Adrenal gland (tissue), 12 donors: Measurements from ENCODE around the gene CHRM1. TPM values are rescaled to one million over a fixed set of nuclear protein-coding genes. Genes with fewer than 3 reads are reported as not detected.
A peak's percentile ranks its signal among the peaks of the same experiment; 100 is the strongest.

Experiments used
- DNase-seq, 7 donors: peaks; one replicate each; pipeline ENCODE4 v3.0.0-alpha.2; 2019 to 2020
- H3K27ac ChIP-seq, 5 donors: fragments of 200-600 bp; sonication (generic) in 4 of 5; 1 replicate in 3 of 5; 2 replicates in 2 of 5; pipeline versions ENCODE4 v1.5.1 to v1.8.0; 2016 to 2020; ENCODE audit warnings: mild to moderate bottlenecking in 1 of 5
- H3K27me3 ChIP-seq: fragments of 200-600 bp; 2 replicates; pipeline ENCODE4 v1.8.0; 2021
- H3K36me3 ChIP-seq, 2 donors: fragments of 200-600 bp; replicated peaks in 1 of 2; 1 replicate in 1 of 2; 2 replicates in 1 of 2; pipeline versions ENCODE4 v1.5.1 to v1.8.0; 2018 to 2022
- H3K4me1 ChIP-seq, 2 donors: fragments of 200-600 bp; replicated peaks in 1 of 2; 1 replicate in 1 of 2; 2 replicates in 1 of 2; pipeline versions ENCODE4 v1.5.1 to v1.8.0; 2018 to 2021
- H3K4me3 ChIP-seq, 4 donors: fragments of 200-600 bp; sonication (generic) in 3 of 4; one replicate each; pipeline ENCODE4 v1.5.1; 2016 to 2018
- H3K9me3 ChIP-seq, 3 donors: fragments of 200-600 bp; sonication (generic) in 1 of 3; replicated peaks in 1 of 3; 1 replicate in 2 of 3; 2 replicates in 1 of 3; pipeline versions ENCODE4 v1.5.1 to v1.8.0; 2016 to 2021
- CTCF ChIP-seq, 6 experiments: fragments of 450-650 bp in 4 of 6; fragments of 200-600 bp in 2 of 6; sonication (generic) in 1 of 6; IDR thresholded peaks; 1 replicate in 5 of 6; 2 replicates in 1 of 6; pipeline versions ENCODE4 v1.5.1 to v1.8.0; 2016 to 2021; ENCODE audit warnings: antibody characterized with exemption in 6 of 6, mild to moderate bottlenecking in 2 of 6, moderate library complexity in 1 of 6
- POLR2A ChIP-seq, 2 donors: fragments of 450-650 bp; IDR thresholded peaks; one replicate each; pipeline ENCODE4 v1.6.1; 2017; ENCODE audit warnings: antibody characterized with exemption in 2 of 2, mild to moderate bottlenecking in 2 of 2, moderate library complexity in 1 of 2
- WGBS, 4 donors: extraction: QIAGEN DNeasy Blood & Tissue Kit in 2 of 4; methylation state at CpG; one replicate each; pipeline versions ENCODE4 v1.1.5 to v1.1.7; 2013 to 2017; 5-methylcytosine and 5-hydroxymethylcytosine counted together
- intact Hi-C, 2 donors: fragments of 100-400 bp; cut with DNase I; formaldehyde crosslinking; loops; one replicate each; pipeline versions ENCODE4 v1.14.1 to v1.15.0; 2022 to 2023
- polyA plus RNA-seq, 3 donors: library from polyadenylated mRNA; stranded (reverse); fragments of 200-250 nt in 2 of 3; fragments of 350-450 nt in 1 of 3; fragmentation: Illumina TruSeq in 1 of 3; extraction: RNeasy Lipid Tissue Mini Kit (QIAGEN cat#74804) in 1 of 3; gene quantifications; one replicate each; pipeline ENCODE4 v1.2.3, GENCODE V29; 2013 to 2014
- total RNA-seq, 9 donors: library from RNA; depleted of rRNA in 4 of 9; stranded (reverse); fragments of >200 nt in 4 of 9; fragments of 120-200 nt in 1 of 9; fragmentation: NEBNext Ultra II Directional in 1 of 9; extraction: Animal tissue kit (Norgen Biotek cat#: 25700) in 1 of 9; gene quantifications; one replicate each; pipeline versions ENCODE4 v1.1.0 to v1.2.4, GENCODE V29; 2013 to 2023
- donor health status: healthy with polysubstance abuse.
- donor health status: Bipolar disorder and iron deficiency.
- donor health status: DM: yes; HTN: yes; CAD: no.
- donor health status: DM: no; HTN: no; CAD: no.
- donor health status: DM: no; HTN: no; CAD: no.
- donor health status: DM: yes; HTN: yes; CAD: no.

The CHRM1 gene
- total and polyA plus RNA-seq, 12 donors = 0.22 to 3.8 (median 1.8) TPM; not detected in 5

DNA sequence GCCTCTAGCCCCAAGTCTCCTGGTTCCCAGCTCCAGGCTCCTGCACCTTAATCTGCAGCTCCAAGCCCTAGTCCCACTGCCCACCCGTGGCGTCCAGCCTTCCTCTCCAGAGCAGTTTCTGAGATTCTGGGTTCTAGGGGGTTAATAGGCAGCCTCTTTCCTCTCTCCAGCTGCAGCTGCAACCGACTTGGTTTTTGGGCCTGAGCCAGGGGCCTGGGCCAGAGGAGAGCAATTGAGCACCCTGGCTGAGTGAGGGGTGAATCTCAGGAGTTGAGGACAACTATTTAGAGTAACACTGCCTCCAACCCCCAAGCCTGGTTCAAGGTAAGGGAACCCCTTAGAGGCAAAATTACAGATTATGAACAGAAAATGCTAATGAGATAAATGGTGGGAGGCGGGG, 9.0 kb upstream of the CHRM1 start:
- Histone ChIP-seq H3K9me3 (no peaks in the 10 kb centered on the region), H3K4me1 (peaks cover 13 to 14% of the 10 kb centered on the region in 2 donors), H3K36me3 (no peaks in the 10 kb centered on the region), H3K27ac (no peak overlapping the region), H3K4me3 (no peak overlapping the region), H3K27me3 (peaks cover 23% of the 10 kb centered on the region)
- TF ChIP-seq CTCF (IDR thresholded peaks at IDR 0.05) (no peak), POLR2A (IDR thresholded peaks at IDR 0.05) (no peak)
- intact Hi-C loops = no loop called here
- no peak for DNase-seq
- 49 to 74% (median 55%) methylated on average over 3 to 4 of the region's 4 CpGs for WGBS, 4 donors

DNA sequence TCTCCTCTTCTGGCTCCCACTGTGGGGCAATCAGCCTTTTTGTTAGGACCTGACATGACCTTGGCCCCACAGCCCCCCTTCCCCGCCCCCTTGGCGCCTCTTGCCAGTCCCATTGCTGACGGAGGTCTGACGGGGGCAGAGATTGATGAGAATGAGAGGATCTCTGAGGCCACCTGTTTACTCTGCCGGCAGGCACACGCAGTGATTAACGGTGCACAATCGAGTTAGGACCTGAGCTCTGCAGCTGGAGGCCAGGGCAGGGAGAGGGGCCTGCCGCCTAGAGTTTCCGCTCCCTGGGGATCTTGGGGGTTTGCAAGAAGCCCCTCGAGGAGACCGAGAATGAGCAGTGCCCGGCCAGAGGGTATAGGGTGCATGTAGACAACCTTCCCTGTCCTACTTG, 6.8 kb upstream of the CHRM1 start:
- intact Hi-C loops = no loop called here
- no peak overlapping the region for H3K27ac ChIP-seq
- DNase-seq = peak in 1 of 7 donors; percentile 86
- TF ChIP-seq CTCF (IDR thresholded peaks at IDR 0.05) = no peak
- no peak for TF ChIP-seq POLR2A (IDR thresholded peaks at IDR 0.05)
- WGBS, 4 donors = 47 to 54% (median 51%) methylated on average over 7 to 13 of the region's 13 CpGs
- no peaks in the 10 kb centered on the region for H3K9me3 ChIP-seq
- peaks cover 14 to 19% of the 10 kb centered on the region in 2 donors for H3K4me1 ChIP-seq
- H3K36me3 ChIP-seq = no peaks in the 10 kb centered on the region
- peaks cover 40% of the 10 kb centered on the region for H3K27me3 ChIP-seq
- no peak overlapping the region for H3K4me3 ChIP-seq

GRCh38 chr11:62926680-62927455, 5.7 kb upstream of the CHRM1 start:
- no peak for DNase-seq
- Histone ChIP-seq H3K4me3 (no peak overlapping the region), H3K9me3 (no peaks in the 10 kb centered on the region), H3K4me1 (peaks cover 14 to 19% of the 10 kb centered on the region in 2 donors), H3K36me3 (no peaks in the 10 kb centered on the region), H3K27me3 (peaks cover 47% of the 10 kb centered on the region), H3K27ac (no peak overlapping the region)
- no peak for TF ChIP-seq POLR2A (IDR thresholded peaks at IDR 0.05)
- no peak for TF ChIP-seq CTCF (IDR thresholded peaks at IDR 0.05)
- intact Hi-C loops = no loop called here
- 15 to 28% (median 21%) methylated on average over 17 to 53 of the region's 53 CpGs for WGBS, 4 donors

DNA sequence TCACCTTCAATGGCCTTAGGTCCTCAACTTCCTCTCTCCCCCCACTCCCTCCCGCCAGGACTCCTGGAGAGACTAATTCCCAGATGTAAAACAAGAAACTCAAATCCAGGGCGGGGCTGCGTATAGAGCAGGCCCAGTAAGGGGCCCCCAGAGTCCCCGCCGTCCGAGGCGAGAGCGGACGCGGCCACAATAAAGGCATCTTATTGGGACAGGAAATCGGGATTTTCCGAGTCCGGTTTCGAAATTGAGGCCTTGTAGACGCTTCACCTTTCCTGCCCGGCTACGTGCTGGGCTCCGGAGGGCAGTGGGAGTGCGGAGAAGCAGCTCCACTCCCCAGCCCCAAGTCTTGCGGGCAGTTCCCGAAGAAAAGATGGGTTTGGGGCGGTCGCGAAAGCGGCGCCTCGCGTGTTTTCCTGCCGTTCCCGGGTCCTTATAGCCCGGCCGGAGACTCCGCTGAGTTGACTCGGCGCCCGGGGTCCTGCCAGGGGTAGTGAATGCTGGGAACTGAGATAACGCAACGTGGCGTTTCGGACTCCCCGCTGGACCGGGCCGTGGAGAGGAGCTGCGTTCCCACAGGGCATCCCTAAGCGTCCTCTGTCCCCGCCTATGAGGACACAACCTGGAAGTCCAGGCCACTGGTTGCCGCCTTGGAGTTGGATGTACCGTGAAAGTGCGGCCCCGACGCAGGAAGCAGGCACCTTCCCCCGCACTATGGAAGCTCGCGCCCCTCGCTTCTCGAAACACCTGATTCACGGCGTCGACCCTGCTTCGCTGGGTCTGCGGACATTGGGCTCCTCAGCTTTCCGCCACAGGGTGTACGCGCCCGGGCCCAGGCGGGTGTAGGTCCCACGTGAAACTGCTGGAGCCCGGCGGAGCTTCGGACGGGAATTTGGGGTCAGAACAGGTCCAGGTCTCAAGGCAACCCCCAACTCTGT, 4.8 kb upstream of the CHRM1 start:
- TF ChIP-seq POLR2A (IDR thresholded peaks at IDR 0.05) = no peak
- no peak for TF ChIP-seq CTCF (IDR thresholded peaks at IDR 0.05)
- no peak overlapping the region for H3K27ac ChIP-seq
- 5 to 40% (median 9%) methylated on average over 7 to 71 of the region's 71 CpGs for WGBS, 4 donors
- peaks cover 14 to 19% of the 10 kb centered on the region in 2 donors for H3K4me1 ChIP-seq
- peak in 1 of 7 donors; percentile 10 for DNase-seq
- peaks cover 47% of the 10 kb centered on the region for H3K27me3 ChIP-seq
- peak overlapping the region in 1 of 4 donors; percentile 41 for H3K4me3 ChIP-seq
- no peaks in the 10 kb centered on the region for H3K36me3 ChIP-seq
- intact Hi-C loops = no loop called here
- H3K9me3 ChIP-seq = no peaks in the 10 kb centered on the region
